Transverse colon (tissue), 4 donors: ENCODE results near the gene PDE4C. TPM values are rescaled to one million over a fixed set of nuclear protein-coding genes. Genes with fewer than 3 reads are reported as not detected.

Experiments
- DNase-seq: peaks from one replicate; pipeline ENCODE4 v3.0.0-alpha.2; 2019
- H3K27ac ChIP-seq, 4 donors: fragments of 200-600 bp; sonication (generic); 2 replicates each; pipeline ENCODE4 v1.5.1; 2016 to 2018; ENCODE audit warnings: inconsistent platforms in 4 of 4
- H3K27me3 ChIP-seq: fragments of 200-600 bp; sonication (generic); 2 replicates; pipeline ENCODE4 v1.5.1; 2017; ENCODE audit warnings: inconsistent platforms
- H3K36me3 ChIP-seq, 4 donors: fragments of 200-600 bp; sonication (generic); 2 replicates each; pipeline ENCODE4 v1.5.1; 2017 to 2019; ENCODE audit warnings: inconsistent platforms in 4 of 4
- H3K4me1 ChIP-seq, 4 donors: fragments of 200-600 bp; sonication (generic); 2 replicates each; pipeline ENCODE4 v1.5.1; 2017 to 2020; ENCODE audit warnings: inconsistent platforms in 4 of 4
- H3K4me3 ChIP-seq, 4 donors: fragments of 200-600 bp; sonication (generic); 1 replicate in 1 of 4; 2 replicates in 3 of 4; pipeline versions ENCODE4 v1.5.1 to v1.6.1; 2017 to 2019; ENCODE audit warnings: inconsistent platforms in 4 of 4
- H3K9me3 ChIP-seq, 2 donors: fragments of 200-600 bp; sonication (generic); 2 replicates each; pipeline ENCODE4 v1.5.1; 2017 to 2019; ENCODE audit warnings: inconsistent platforms in 2 of 2
- EP300 ChIP-seq: sonication (generic); formaldehyde crosslinking; IDR thresholded peaks from one replicate; pipeline ENCODE4 v1.6.1; 2017; ENCODE audit warnings: antibody characterized with exemption, low read depth
- POLR2A ChIP-seq: fragments of 450-650 bp; IDR thresholded peaks from one replicate; pipeline ENCODE4 v1.6.1; 2016; ENCODE audit warnings: antibody characterized with exemption, mild to moderate bottlenecking, moderate library complexity
- POLR2AphosphoS5 ChIP-seq, 3 donors: sonication (generic); formaldehyde crosslinking; IDR thresholded peaks; one replicate each; pipeline ENCODE4 v1.6.1; 2016; ENCODE audit warnings: antibody characterized with exemption in 3 of 3
- WGBS, 2 donors: methylation state at CpG; one replicate each; pipeline ENCODE4 v1.1.5; 2018; ENCODE audit warnings: low coverage in 1 of 2; 5-methylcytosine and 5-hydroxymethylcytosine counted together
- in situ Hi-C, 4 donors: fragments of 200-750 bp; cut with MboI; loops; one replicate each; pipeline versions ENCODE4 v1.15.0 to v1.15.1; 2017; ENCODE audit warnings: low sequenced_read_pairs in 3 of 4, low pct_ligation_motif_present in 1 of 4, low pct_unique_long_range_greater_than_20kb in 1 of 4
- intact Hi-C: fragments of 100-400 bp; cut with DNase I; formaldehyde crosslinking; loops from one replicate; pipeline ENCODE4 v1.15.1; 2023; ENCODE audit warnings: low total_unique reads
- total RNA-seq, 4 donors: library from RNA; depleted of rRNA; stranded (reverse); fragments of >200 nt; gene quantifications; one replicate each; pipeline ENCODE4 v1.1.0, GENCODE V29; 2016
- TF ChIP-seq, protein P1 (sequence below), 5 experiments: fragments of 200-600 bp in 3 of 5; fragments of 450-650 bp in 2 of 5; sonication (generic) in 3 of 5; IDR thresholded peaks; 1 replicate in 2 of 5; 2 replicates in 3 of 5; pipeline ENCODE4 v1.5.1; 2016 to 2017; ENCODE audit warnings: antibody characterized with exemption in 5 of 5, inconsistent platforms in 3 of 5, mild to moderate bottlenecking in 2 of 5, moderate library complexity in 1 of 5

The PDE4C gene
- total RNA-seq, 4 donors from 2014 or later: 3.0 to 18.3 (median 7.7) TPM

DNA sequence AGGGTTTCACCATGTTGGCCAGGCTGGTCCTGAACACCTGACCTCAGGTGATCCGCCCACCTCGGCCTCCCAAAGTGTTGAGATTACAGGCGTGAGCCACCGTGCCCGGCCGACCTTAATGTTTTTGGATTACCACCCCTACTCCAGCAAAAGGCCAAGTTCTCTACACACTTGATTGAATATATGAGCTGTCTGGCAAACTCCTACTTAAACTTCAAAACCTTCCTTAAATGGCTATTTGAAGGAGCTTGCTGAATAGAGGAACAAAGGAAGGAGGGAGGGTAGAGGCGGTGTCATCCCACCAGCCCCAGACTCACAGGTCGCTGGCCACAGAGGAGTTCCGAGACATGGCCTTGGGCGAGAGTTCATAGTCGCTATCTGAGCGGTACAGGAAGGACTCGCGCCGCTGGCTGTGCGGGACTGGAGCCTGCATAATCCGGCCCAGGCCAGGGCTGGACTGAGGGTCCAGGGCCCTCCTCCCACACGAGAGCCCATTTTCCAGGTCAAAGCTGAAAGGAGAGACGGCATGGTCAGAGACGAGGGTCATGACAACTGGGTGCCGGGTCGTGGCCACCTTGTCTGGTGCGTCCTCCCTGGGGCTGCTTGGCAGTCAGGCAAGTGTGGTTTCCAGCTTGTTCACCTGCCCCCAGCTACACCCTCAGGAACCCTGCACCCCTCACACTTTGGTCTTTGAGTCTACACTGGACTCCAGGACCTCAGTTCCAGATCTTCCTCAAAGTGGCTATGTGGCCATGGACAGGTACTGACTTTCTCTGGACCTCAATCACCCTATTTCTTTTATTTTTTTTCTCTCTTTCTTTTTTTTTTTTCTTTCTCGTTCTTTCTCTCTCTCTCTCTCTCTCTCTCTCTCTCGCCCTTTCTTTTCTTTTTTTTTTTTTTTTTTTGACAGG is 4.2 kb downstream of the PDE4C start:
- no peak overlapping the region for H3K27ac ChIP-seq
- in situ Hi-C loops: loop anchor here in 1 of 4 donors (25.0 kb wide), 1 partner anchor 115 kb away; the partner anchor contains the start of gene PGPEP1
- intact Hi-C loops: no loop called here
- H3K9me3 ChIP-seq: no peaks in the 10 kb centered on the region
- H3K27me3 ChIP-seq: peaks cover 51% of the 10 kb centered on the region
- no peak overlapping the region for H3K4me3 ChIP-seq
- 53 to 85% methylated on average over 2 to 25 of the region's 25 CpGs for WGBS, 2 donors
- peaks cover 7 to 30% (median 16%) of the 10 kb centered on the region in 4 donors for H3K4me1 ChIP-seq
- TF ChIP-seq POLR2AphosphoS5 (IDR thresholded peaks at IDR 0.05) (no peak), EP300 (no peak), POLR2A (no peak)
- TF ChIP-seq, protein P1, sequence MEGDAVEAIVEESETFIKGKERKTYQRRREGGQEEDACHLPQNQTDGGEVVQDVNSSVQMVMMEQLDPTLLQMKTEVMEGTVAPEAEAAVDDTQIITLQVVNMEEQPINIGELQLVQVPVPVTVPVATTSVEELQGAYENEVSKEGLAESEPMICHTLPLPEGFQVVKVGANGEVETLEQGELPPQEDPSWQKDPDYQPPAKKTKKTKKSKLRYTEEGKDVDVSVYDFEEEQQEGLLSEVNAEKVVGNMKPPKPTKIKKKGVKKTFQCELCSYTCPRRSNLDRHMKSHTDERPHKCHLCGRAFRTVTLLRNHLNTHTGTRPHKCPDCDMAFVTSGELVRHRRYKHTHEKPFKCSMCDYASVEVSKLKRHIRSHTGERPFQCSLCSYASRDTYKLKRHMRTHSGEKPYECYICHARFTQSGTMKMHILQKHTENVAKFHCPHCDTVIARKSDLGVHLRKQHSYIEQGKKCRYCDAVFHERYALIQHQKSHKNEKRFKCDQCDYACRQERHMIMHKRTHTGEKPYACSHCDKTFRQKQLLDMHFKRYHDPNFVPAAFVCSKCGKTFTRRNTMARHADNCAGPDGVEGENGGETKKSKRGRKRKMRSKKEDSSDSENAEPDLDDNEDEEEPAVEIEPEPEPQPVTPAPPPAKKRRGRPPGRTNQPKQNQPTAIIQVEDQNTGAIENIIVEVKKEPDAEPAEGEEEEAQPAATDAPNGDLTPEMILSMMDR (IDR thresholded peaks at IDR 0.05): no peak
- DNase-seq: no peak
- no peaks in the 10 kb centered on the region for H3K36me3 ChIP-seq

DNA sequence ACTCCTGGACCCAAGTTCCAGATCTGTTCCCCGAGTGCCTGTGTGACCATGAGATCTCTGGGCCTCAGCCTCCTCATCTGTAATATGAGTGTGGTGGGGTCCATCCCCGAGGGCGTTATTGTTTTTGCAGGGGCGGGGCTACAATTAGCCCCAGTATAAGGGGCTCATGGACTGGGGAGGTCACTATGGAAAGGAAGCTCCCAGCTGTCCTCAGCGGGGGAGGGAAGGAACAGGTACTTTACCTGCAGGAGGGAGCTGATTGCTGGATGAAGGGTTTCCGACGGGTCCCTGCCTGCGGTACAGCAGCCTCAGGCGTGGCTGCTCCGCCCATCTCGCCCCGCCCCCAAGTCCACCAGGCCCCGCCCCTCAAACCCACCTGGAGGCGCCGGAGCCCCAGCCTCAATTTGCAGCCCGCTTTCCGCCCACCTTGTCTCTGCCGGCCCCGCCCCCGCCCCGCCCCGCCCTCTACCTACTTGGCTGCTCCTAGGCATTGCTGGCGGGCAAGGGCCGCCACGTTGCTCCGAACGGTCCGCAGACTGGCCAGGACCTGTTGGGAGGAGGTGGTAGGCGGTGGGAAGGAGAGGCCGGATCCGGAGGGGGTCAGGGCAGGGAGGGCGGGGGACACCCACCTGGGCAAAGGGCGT is 5.5 kb downstream of the PDE4C start:
- H3K4me3 ChIP-seq: no peak overlapping the region
- in situ Hi-C loops: loop anchor here in 1 of 4 donors (25.0 kb wide), 1 partner anchor 117 kb away; the partner anchor contains the start of gene PGPEP1
- H3K27ac ChIP-seq: no peak overlapping the region
- peaks cover 0 to 21% (median 13%) of the 10 kb centered on the region in 4 donors for H3K4me1 ChIP-seq
- TF ChIP-seq, protein P1 (IDR thresholded peaks at IDR 0.05): no peak
- TF ChIP-seq POLR2AphosphoS5 (IDR thresholded peaks at IDR 0.05) (no peak), POLR2A (no peak), EP300 (no peak)
- H3K36me3 ChIP-seq: no peaks in the 10 kb centered on the region
- no peaks in the 10 kb centered on the region for H3K9me3 ChIP-seq
- intact Hi-C loops: no loop called here
- no peak for DNase-seq
- peaks cover 38% of the 10 kb centered on the region for H3K27me3 ChIP-seq
- 13% methylated on average over 14 of the region's 33 CpGs; no CpG with 5 or more reads in 1 of the 2 donors for WGBS, 2 donors

DNA sequence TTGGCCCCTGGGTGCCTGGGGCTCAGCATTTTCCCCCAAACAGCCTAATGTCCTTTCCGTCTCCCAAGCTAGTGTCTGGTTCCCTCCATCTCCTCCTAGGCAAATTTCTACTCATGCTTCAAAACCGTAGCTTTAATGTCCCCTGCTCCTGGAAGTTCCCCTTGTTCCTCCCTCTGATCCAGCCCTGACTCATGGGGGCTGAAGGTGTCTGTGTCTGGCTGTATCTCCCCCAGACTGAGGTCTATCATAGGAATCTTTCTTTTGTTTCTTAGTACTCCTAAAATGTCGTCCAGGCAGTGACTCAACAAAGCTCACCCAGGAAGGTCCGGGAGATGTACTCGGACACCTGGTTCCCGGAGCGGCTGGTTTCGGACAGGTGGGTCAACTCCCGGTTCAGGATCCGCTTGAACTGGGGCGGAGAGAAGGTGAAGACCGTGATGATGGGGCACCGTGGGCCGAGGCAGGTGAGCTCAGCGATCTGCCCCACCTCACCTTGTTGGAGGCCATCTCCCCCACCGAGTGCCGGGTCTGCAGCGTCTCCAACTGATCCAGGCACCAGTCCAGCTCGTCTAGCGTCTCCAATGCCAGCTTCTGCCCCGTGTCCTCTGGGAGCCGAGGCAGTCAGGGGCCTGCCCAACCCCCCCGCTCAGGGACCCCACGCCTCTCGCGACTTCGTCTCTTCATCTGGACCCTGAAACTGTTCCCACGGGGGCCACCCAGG is 6.2 kb downstream of the PDE4C start:
- Histone ChIP-seq H3K4me3 (no peak overlapping the region), H3K36me3 (no peaks in the 10 kb centered on the region), H3K4me1 (peaks cover 0 to 15% (median 12%) of the 10 kb centered on the region in 4 donors), H3K27ac (no peak overlapping the region), H3K27me3 (peaks cover 31% of the 10 kb centered on the region), H3K9me3 (no peaks in the 10 kb centered on the region)
- 68 to 72% methylated on average over 2 to 27 of the region's 28 CpGs for WGBS, 2 donors
- DNase-seq: no peak
- in situ Hi-C loops: loop anchor here in 1 of 4 donors (25.0 kb wide), 1 partner anchor 117 kb away; the partner anchor contains the start of gene PGPEP1
- intact Hi-C loops: no loop called here
- TF ChIP-seq, protein P1 (IDR thresholded peaks at IDR 0.05): no peak
- TF ChIP-seq POLR2A (no peak), EP300 (no peak), POLR2AphosphoS5 (IDR thresholded peaks at IDR 0.05) (no peak)
